Loucy (cell line): ENCODE data around the gene UBE2G1.

ENCODE experiments used
- H2AFZ ChIP-seq: fragments of 200-600 bp; sonication (generic); 2 replicates; pipeline ENCODE4 v1.6.0; 2016; ENCODE audit warnings: antibody characterized with exemption, mild to moderate bottlenecking, low read length, moderate library complexity
- H3F3A ChIP-seq: fragments of 200-600 bp; 2 replicates; pipeline ENCODE4 v1.6.0; 2016; ENCODE audit warnings: antibody characterized with exemption, low read depth, mild to moderate bottlenecking
- H3K27me3 ChIP-seq: fragments of 200-600 bp; sonication (generic); 2 replicates; pipeline ENCODE4 v1.6.1; 2014; ENCODE audit warnings: low read length, mild to moderate bottlenecking; ENCODE audit not compliant: insufficient read depth, poor library complexity, severe bottlenecking
- H3K36me3 ChIP-seq: fragments of 200-600 bp; sonication (generic); 2 replicates; pipeline ENCODE4 v1.6.1; 2016; ENCODE audit warnings: low read length; ENCODE audit not compliant: insufficient read depth
- H3K4me1 ChIP-seq: fragments of 200-600 bp; sonication (generic); 2 replicates; pipeline ENCODE4 v1.5.1; 2014; ENCODE audit warnings: low read length, mild to moderate bottlenecking; ENCODE audit not compliant: insufficient read depth, poor library complexity, severe bottlenecking
- H3K4me2 ChIP-seq: fragments of 200-600 bp; sonication (generic); 2 replicates; pipeline ENCODE4 v1.6.0; 2014; ENCODE audit warnings: antibody characterized with exemption, low read length, low read depth, mild to moderate bottlenecking; ENCODE audit not compliant: poor library complexity, severe bottlenecking
- H3K4me3 ChIP-seq: fragments of 200-600 bp; sonication (generic); 2 replicates; pipeline ENCODE4 v1.5.1; 2014; ENCODE audit warnings: low read length, mild to moderate bottlenecking, mixed read lengths; ENCODE audit not compliant: poor library complexity, severe bottlenecking
- H3K79me2 ChIP-seq: fragments of 200-600 bp; sonication (generic); 2 replicates; pipeline ENCODE4 v1.6.1; 2014; ENCODE audit warnings: low read length; ENCODE audit not compliant: insufficient read depth
- H3K9ac ChIP-seq: fragments of 200-600 bp; sonication (generic); 2 replicates; pipeline ENCODE4 v1.6.0; 2014; ENCODE audit warnings: mild to moderate bottlenecking, low read depth, low read length, moderate library complexity; ENCODE audit not compliant: poor library complexity, severe bottlenecking
- H3K9me2 ChIP-seq: fragments of 200-600 bp; sonication (generic); replicated peaks from 2 replicates; pipeline ENCODE4 v1.6.1; 2016; ENCODE audit warnings: low read depth, low read length, mixed read lengths
- H3K9me3 ChIP-seq: fragments of 200-600 bp; sonication (generic); 2 replicates; pipeline ENCODE4 v1.6.1; 2014; ENCODE audit warnings: mild to moderate bottlenecking, antibody characterized with exemption, low read length, low read depth; ENCODE audit not compliant: insufficient read depth
- H4K20me1 ChIP-seq: fragments of 200-600 bp; sonication (generic); 2 replicates; pipeline ENCODE4 v1.6.0; 2014; ENCODE audit warnings: antibody characterized with exemption, low read length, mild to moderate bottlenecking; ENCODE audit not compliant: insufficient read depth, poor library complexity, severe bottlenecking
- EZH2phosphoT487 ChIP-seq: fragments of 200-600 bp; IDR thresholded peaks from 2 replicates; pipeline ENCODE4 v1.6.1; 2018; ENCODE audit warnings: antibody characterized with exemption, mild to moderate bottlenecking, moderate library complexity, borderline replicate concordance
- TF ChIP-seq, protein P1 (sequence below): fragments of 200-600 bp; sonication (generic); conservative IDR thresholded peaks from 2 replicates; pipeline ENCODE4 v1.5.1; 2014; ENCODE audit warnings: mild to moderate bottlenecking, antibody characterized with exemption, low read length

The UBE2G1 gene

DNA sequence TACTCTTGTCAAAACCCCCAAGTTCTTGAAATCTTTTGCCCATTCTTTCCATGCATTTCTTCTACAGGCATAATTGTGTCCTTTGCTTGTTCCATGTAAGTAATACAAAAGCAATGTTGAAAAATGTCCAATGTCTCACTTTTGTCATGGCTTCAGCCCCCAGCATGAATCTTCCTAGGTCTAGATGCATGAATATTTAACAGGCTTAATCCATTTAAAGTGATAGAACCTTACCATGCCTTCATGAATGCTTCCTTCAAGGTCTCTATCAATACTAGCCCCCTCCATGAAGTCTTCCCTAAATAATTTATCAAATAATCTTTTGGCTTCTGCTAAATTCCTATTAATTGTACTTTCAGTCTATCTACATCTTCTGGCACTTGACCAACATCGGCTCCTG lies 56.6 kb downstream of the UBE2G1 start:
- TF ChIP-seq, protein P1, sequence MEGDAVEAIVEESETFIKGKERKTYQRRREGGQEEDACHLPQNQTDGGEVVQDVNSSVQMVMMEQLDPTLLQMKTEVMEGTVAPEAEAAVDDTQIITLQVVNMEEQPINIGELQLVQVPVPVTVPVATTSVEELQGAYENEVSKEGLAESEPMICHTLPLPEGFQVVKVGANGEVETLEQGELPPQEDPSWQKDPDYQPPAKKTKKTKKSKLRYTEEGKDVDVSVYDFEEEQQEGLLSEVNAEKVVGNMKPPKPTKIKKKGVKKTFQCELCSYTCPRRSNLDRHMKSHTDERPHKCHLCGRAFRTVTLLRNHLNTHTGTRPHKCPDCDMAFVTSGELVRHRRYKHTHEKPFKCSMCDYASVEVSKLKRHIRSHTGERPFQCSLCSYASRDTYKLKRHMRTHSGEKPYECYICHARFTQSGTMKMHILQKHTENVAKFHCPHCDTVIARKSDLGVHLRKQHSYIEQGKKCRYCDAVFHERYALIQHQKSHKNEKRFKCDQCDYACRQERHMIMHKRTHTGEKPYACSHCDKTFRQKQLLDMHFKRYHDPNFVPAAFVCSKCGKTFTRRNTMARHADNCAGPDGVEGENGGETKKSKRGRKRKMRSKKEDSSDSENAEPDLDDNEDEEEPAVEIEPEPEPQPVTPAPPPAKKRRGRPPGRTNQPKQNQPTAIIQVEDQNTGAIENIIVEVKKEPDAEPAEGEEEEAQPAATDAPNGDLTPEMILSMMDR, result no peak
- no peak for TF ChIP-seq EZH2phosphoT487
- H3K36me3 ChIP-seq, result peaks cover 33% of the 10 kb centered on the region; the same call in 1 of the 2 replicates
- H2AFZ ChIP-seq, result no peak overlapping the region
- no peaks in the 10 kb centered on the region for H3K9me2 ChIP-seq
- peaks cover 3% of the 10 kb centered on the region for H3K4me1 ChIP-seq
- peaks cover 82% of the 10 kb centered on the region for H3K79me2 ChIP-seq
- peaks cover 80% of the 10 kb centered on the region for H4K20me1 ChIP-seq
- no peak overlapping the region for H3K4me2 ChIP-seq
- H3K4me3 ChIP-seq, result no peak overlapping the region
- no peak overlapping the region for H3K9ac ChIP-seq
- H3F3A ChIP-seq, result no peaks in the 10 kb centered on the region
- no peaks in the 10 kb centered on the region for H3K27me3 ChIP-seq
- no peaks in the 10 kb centered on the region for H3K9me3 ChIP-seq

DNA sequence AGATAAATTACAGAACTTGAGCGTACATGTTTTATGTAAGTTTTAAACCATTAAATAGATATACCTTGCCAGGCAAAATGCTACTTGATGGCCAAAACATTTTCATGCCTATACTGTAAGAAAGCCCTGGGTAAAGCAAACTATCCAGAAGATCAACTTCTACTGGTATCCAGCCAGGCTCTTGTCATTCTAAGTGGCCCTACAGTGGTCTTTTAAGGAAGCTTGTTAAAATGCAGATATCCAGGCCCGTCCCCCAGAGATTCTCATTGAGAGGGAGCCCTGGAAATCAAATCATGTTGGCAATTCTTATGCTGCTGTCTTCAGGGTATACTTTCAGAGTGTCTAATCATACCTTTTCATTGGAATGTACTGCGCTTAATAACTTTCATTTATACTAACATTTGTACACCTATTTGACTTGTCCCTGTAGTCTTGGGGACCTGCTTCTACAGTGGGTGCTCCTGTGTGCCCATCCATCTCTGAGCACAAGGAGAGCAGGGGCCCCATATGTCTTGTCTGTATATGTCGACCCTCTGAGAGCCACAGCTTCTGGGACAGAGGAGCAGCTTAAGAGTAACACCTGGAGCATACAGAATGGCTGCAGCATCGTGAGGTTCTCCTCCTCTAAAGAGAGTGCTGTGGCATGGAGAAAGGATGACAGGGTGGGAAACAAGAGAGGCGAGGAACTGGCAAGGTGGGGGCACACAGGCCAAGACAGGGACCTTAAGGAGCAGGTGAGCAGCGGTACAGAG lies 59.1 kb downstream of the UBE2G1 start:
- Histone ChIP-seq H3K4me1 (no peaks in the 10 kb centered on the region), H3K4me3 (no peak overlapping the region), H3K9ac (no peak overlapping the region), H2AFZ (no peak overlapping the region), H3K9me2 (no peaks in the 10 kb centered on the region), H3K27me3 (no peaks in the 10 kb centered on the region), H4K20me1 (peaks cover 70% of the 10 kb centered on the region), H3F3A (no peaks in the 10 kb centered on the region), H3K79me2 (peaks cover 80% of the 10 kb centered on the region), H3K36me3 (peaks cover 53% of the 10 kb centered on the region; the same call in 1 of the 2 replicates), H3K9me3 (no peaks in the 10 kb centered on the region), H3K4me2 (no peak overlapping the region)
- TF ChIP-seq, protein P1, result no peak
- no peak for TF ChIP-seq EZH2phosphoT487

DNA sequence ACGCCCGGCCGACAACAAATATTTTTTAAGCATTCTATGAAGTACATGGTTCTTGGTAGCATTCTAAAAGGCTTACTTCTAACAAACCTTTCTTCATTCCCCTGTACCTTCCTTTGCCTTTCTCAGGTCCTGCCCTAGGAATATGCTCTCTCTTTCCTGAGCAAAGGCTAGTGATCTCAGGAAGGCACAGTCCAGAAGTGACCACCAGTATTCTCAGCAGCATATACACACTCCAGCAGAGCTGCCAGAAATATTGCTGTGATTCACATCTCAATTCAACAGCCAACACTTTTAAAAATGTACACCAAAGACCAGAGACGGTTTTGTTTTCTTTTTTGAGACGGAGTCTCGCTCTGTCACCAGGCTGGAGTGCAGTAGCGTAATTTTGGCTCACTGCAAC lies 61.3 kb downstream of the UBE2G1 start:
- peaks cover 76% of the 10 kb centered on the region for H3K79me2 ChIP-seq
- no peaks in the 10 kb centered on the region for H3K27me3 ChIP-seq
- peaks cover 57% of the 10 kb centered on the region for H4K20me1 ChIP-seq
- H2AFZ ChIP-seq, result no peak overlapping the region
- no peak overlapping the region for H3K9ac ChIP-seq
- no peaks in the 10 kb centered on the region for H3F3A ChIP-seq
- H3K36me3 ChIP-seq, result peaks cover 69% of the 10 kb centered on the region; the same call in 1 of the 2 replicates
- no peaks in the 10 kb centered on the region for H3K4me1 ChIP-seq
- no peak overlapping the region for H3K4me3 ChIP-seq
- H3K9me3 ChIP-seq, result no peaks in the 10 kb centered on the region
- H3K9me2 ChIP-seq, result no peaks in the 10 kb centered on the region
- no peak overlapping the region for H3K4me2 ChIP-seq
- TF ChIP-seq EZH2phosphoT487, result no peak
- TF ChIP-seq, protein P1, result no peak
